GM23338 (cell line): ENCODE results near the gene CRX. TPM values are rescaled to one million over a fixed set of nuclear protein-coding genes. Genes with fewer than 3 reads are reported as not detected.

ENCODE experiments used
- ATAC-seq: fragments of 200-7000 bp; cut with Tn5 transposase; 3 replicates; pipeline ENCODE4 v1.9.1; 2020
- DNase-seq: peaks from one replicate; pipeline ENCODE4 v3.0.0-alpha.2; 2015; ENCODE audit warnings: low spot score
- H2AFZ ChIP-seq: fragments of 200-600 bp; sonication (generic); 2 replicates; pipeline ENCODE4 v1.8.0; 2016; ENCODE audit warnings: antibody characterized with exemption, mild to moderate bottlenecking, moderate library complexity
- H3F3A ChIP-seq: fragments of 200-600 bp; sonication (generic); replicated peaks from 2 replicates; pipeline ENCODE4 v1.8.0; 2017; ENCODE audit warnings: antibody characterized with exemption, mixed run types, low read depth
- H3K27ac ChIP-seq: fragments of 200-600 bp; sonication (generic); 2 replicates; pipeline ENCODE4 v1.6.1; 2016; ENCODE audit warnings: low read depth
- H3K27me3 ChIP-seq: fragments of 200-600 bp; sonication (generic); 2 replicates; pipeline ENCODE4 v1.8.0; 2016; ENCODE audit warnings: mild to moderate bottlenecking, mixed run types, moderate library complexity; ENCODE audit not compliant: insufficient read depth
- H3K36me3 ChIP-seq: fragments of 200-600 bp; sonication (generic); 2 replicates; pipeline ENCODE4 v1.8.0; 2016; ENCODE audit warnings: mild to moderate bottlenecking; ENCODE audit not compliant: insufficient read depth
- H3K4me1 ChIP-seq: fragments of 200-600 bp; sonication (generic); 2 replicates; pipeline ENCODE4 v1.8.0; 2016; ENCODE audit warnings: mild to moderate bottlenecking, moderate library complexity; ENCODE audit not compliant: insufficient read depth
- H3K4me2 ChIP-seq: fragments of 200-600 bp; sonication (generic); 2 replicates; pipeline ENCODE4 v1.7.1; 2017; ENCODE audit warnings: mixed run types
- H3K4me3 ChIP-seq: fragments of 200-600 bp; sonication (generic); 2 replicates; pipeline ENCODE4 v1.6.1; 2016; ENCODE audit warnings: mixed run types
- H3K79me2 ChIP-seq: fragments of 200-600 bp; sonication (generic); replicated peaks from 2 replicates; pipeline ENCODE4 v1.8.0; 2017; ENCODE audit warnings: mild to moderate bottlenecking; ENCODE audit not compliant: insufficient read depth
- H3K9me2 ChIP-seq: fragments of 200-600 bp; sonication (generic); 2 replicates; pipeline ENCODE4 v1.8.0; 2017; ENCODE audit not compliant: insufficient read depth
- H4K20me1 ChIP-seq: fragments of 200-600 bp; sonication (generic); replicated peaks from 2 replicates; pipeline ENCODE4 v1.8.0; 2017; ENCODE audit warnings: mild to moderate bottlenecking; ENCODE audit not compliant: insufficient read depth
- H3K27ac Mint-ChIP-seq: 2 replicates; pipeline ENCODE4 v1.8.0; 2020; ENCODE audit warnings: inconsistent platforms, mild to moderate bottlenecking, moderate library complexity, mixed read lengths
- H3K27me3 Mint-ChIP-seq: 3 replicates; pipeline ENCODE4 v1.8.0; 2022; ENCODE audit warnings: low read depth, mild to moderate bottlenecking, moderate library complexity, mixed read lengths, inconsistent platforms; ENCODE audit not compliant: insufficient read depth, poor library complexity
- H3K36me3 Mint-ChIP-seq: 3 replicates; pipeline ENCODE4 v1.8.0; 2021; ENCODE audit warnings: low read depth, mild to moderate bottlenecking, inconsistent platforms, moderate library complexity, mixed read lengths
- H3K4me1 Mint-ChIP-seq: 3 replicates; pipeline ENCODE4 v1.8.0; 2020; ENCODE audit warnings: mild to moderate bottlenecking, inconsistent platforms, mixed read lengths
- H3K4me3 Mint-ChIP-seq: 3 replicates; pipeline ENCODE4 v1.8.0; 2021; ENCODE audit warnings: moderate library complexity, mild to moderate bottlenecking, inconsistent platforms, mixed read lengths
- H3K9me3 Mint-ChIP-seq: 3 replicates; pipeline ENCODE4 v1.8.0; 2020; ENCODE audit warnings: moderate library complexity, mild to moderate bottlenecking, inconsistent platforms, mixed read lengths
- CREB1 ChIP-seq: fragments of 250-450 bp; sonication (Bioruptor Pico); IDR thresholded peaks from 2 replicates; pipeline ENCODE4 v1.5.0; 2020; ENCODE audit warnings: low read depth, mild to moderate bottlenecking, moderate library complexity
- ETS1 ChIP-seq: IDR thresholded peaks from 2 replicates; pipeline ENCODE4 v1.6.1; 2016; ENCODE audit warnings: antibody characterized with exemption
- EZH2 ChIP-seq: fragments of 200-600 bp; sonication (generic); IDR thresholded peaks from one replicate; pipeline ENCODE4 v1.8.0; 2017; ENCODE audit warnings: antibody characterized with exemption, mild to moderate bottlenecking, low read depth; ENCODE audit not compliant: unreplicated experiment
- EZH2phosphoT487 ChIP-seq: fragments of 200-600 bp; sonication (generic); IDR thresholded peaks from one replicate; pipeline ENCODE4 v1.8.1; 2018; ENCODE audit warnings: antibody characterized with exemption; ENCODE audit not compliant: unreplicated experiment
- JUNB ChIP-seq: IDR thresholded peaks from one replicate; pipeline ENCODE4 v1.6.1; 2016; ENCODE audit warnings: antibody characterized with exemption; ENCODE audit not compliant: unreplicated experiment
- NANOG ChIP-seq: IDR thresholded peaks from 2 replicates; pipeline ENCODE4 v1.6.1; 2016; ENCODE audit warnings: antibody characterized with exemption, borderline replicate concordance
- POLR2AphosphoS5 ChIP-seq: IDR thresholded peaks from 2 replicates; pipeline ENCODE4 v1.6.1; 2016; ENCODE audit warnings: antibody characterized with exemption, low read depth
- STAT1 ChIP-seq: IDR thresholded peaks from one replicate; pipeline ENCODE4 v1.6.1; 2016; ENCODE audit warnings: antibody characterized with exemption; ENCODE audit not compliant: unreplicated experiment
- ZNF114 ChIP-seq: fragments of 250-450 bp; sonication (Bioruptor Pico); IDR thresholded peaks from 2 replicates; pipeline ENCODE4 v1.5.0; 2020; ENCODE audit warnings: mild to moderate bottlenecking, moderate library complexity
- ZNF331 ChIP-seq: fragments of 250-450 bp; sonication (Bioruptor Pico); IDR thresholded peaks from 2 replicates; pipeline ENCODE4 v1.5.0; 2020; ENCODE audit warnings: low read depth, mild to moderate bottlenecking, moderate library complexity
- long read RNA-seq: library from polyadenylated mRNA; unstranded; transcript quantifications from one replicate; pipeline ENCODE4 v2.0.0, GENCODE V29; 2020; ENCODE audit not compliant: unreplicated experiment
- polyA plus RNA-seq: library from polyadenylated mRNA; unstranded; fragments of >200 nt; fragmentation: Nextera tagmentation; extraction: Ambion mirVana; gene quantifications from 2 replicates; pipeline ENCODE4 v1.2.1, GENCODE V29; 2016
- total RNA-seq: library from RNA; depleted of rRNA; stranded (reverse); fragments of >200 nt; shearing (Covaris generic); gene quantifications from 2 replicates; pipeline ENCODE4 v1.2.3, GENCODE V29; 2014; rRNA removed
- TF ChIP-seq, protein P1 (sequence below): IDR thresholded peaks from one replicate; pipeline ENCODE4 v1.6.1; 2018; ENCODE audit warnings: antibody characterized with exemption; ENCODE audit not compliant: unreplicated experiment
- TF ChIP-seq, protein P2 (sequence below), 2 experiments: fragments of 200-600 bp in 1 of 2; sonication (generic) in 1 of 2; conservative IDR thresholded peaks; 2 replicates each; pipeline versions ENCODE4 v1.5.1 to v1.6.1; 2016 to 2017; ENCODE audit warnings: antibody characterized with exemption in 2 of 2, low read depth in 2 of 2, mild to moderate bottlenecking in 2 of 2, moderate library complexity in 1 of 2
- TF ChIP-seq, protein P3 (sequence below): fragments of 250-450 bp; sonication (Bioruptor Pico); IDR thresholded peaks from 2 replicates; pipeline ENCODE4 v1.5.0; 2020; ENCODE audit warnings: mild to moderate bottlenecking, moderate library complexity

Gene CRX
- total RNA-seq (not detected in 2 replicates), polyA plus RNA-seq (0.07 and 0.15 TPM in 2 replicates)
- long read RNA-seq, result 0 reads

- Mint-ChIP-seq H3K4me3 (no peak within 1 kb of the TSS), H3K36me3 (no peaks in the 10 kb centered on the region; the same call in 2 of the 3 replicates), H3K9me3 (no peaks in the 10 kb centered on the region; the same call in 1 of the 3 replicates), H3K27me3 (peaks cover 16% of the 10 kb centered on the region), H3K4me1 (peaks cover 28% of the 10 kb centered on the region), H3K27ac (no peak within 1 kb of the TSS; the same call in 1 of the 2 replicates)
- Histone ChIP-seq H3K27me3 (no peaks in the 10 kb centered on the region), H3F3A (no peaks in the 10 kb centered on the region), H3K4me2 (no peak within 1 kb of the TSS), H2AFZ (peak within 1 kb of the TSS; percentile 80), H3K4me1 (peaks cover 12% of the 10 kb centered on the region), H3K9me2 (no peaks in the 10 kb centered on the region), H3K79me2 (no peaks in the 10 kb centered on the region), H4K20me1 (no peaks in the 10 kb centered on the region), H3K4me3 (no peak within 1 kb of the TSS), H3K27ac (no peak within 1 kb of the TSS), H3K36me3 (no peaks in the 10 kb centered on the region)
- no peak for DNase-seq
- TF ChIP-seq, protein P1, sequence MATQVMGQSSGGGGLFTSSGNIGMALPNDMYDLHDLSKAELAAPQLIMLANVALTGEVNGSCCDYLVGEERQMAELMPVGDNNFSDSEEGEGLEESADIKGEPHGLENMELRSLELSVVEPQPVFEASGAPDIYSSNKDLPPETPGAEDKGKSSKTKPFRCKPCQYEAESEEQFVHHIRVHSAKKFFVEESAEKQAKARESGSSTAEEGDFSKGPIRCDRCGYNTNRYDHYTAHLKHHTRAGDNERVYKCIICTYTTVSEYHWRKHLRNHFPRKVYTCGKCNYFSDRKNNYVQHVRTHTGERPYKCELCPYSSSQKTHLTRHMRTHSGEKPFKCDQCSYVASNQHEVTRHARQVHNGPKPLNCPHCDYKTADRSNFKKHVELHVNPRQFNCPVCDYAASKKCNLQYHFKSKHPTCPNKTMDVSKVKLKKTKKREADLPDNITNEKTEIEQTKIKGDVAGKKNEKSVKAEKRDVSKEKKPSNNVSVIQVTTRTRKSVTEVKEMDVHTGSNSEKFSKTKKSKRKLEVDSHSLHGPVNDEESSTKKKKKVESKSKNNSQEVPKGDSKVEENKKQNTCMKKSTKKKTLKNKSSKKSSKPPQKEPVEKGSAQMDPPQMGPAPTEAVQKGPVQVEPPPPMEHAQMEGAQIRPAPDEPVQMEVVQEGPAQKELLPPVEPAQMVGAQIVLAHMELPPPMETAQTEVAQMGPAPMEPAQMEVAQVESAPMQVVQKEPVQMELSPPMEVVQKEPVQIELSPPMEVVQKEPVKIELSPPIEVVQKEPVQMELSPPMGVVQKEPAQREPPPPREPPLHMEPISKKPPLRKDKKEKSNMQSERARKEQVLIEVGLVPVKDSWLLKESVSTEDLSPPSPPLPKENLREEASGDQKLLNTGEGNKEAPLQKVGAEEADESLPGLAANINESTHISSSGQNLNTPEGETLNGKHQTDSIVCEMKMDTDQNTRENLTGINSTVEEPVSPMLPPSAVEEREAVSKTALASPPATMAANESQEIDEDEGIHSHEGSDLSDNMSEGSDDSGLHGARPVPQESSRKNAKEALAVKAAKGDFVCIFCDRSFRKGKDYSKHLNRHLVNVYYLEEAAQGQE, result no peak
- TF ChIP-seq EZH2phosphoT487 (no peak), POLR2AphosphoS5 (no peak), CREB1 (CRISPR knock-in tag) (no peak), ETS1 (no peak), STAT1 (no peak), NANOG (no peak), JUNB (no peak), EZH2 (no peak), ZNF331 (CRISPR knock-in tag) (no peak), ZNF114 (CRISPR knock-in tag) (no peak)
- TF ChIP-seq, protein P2, sequence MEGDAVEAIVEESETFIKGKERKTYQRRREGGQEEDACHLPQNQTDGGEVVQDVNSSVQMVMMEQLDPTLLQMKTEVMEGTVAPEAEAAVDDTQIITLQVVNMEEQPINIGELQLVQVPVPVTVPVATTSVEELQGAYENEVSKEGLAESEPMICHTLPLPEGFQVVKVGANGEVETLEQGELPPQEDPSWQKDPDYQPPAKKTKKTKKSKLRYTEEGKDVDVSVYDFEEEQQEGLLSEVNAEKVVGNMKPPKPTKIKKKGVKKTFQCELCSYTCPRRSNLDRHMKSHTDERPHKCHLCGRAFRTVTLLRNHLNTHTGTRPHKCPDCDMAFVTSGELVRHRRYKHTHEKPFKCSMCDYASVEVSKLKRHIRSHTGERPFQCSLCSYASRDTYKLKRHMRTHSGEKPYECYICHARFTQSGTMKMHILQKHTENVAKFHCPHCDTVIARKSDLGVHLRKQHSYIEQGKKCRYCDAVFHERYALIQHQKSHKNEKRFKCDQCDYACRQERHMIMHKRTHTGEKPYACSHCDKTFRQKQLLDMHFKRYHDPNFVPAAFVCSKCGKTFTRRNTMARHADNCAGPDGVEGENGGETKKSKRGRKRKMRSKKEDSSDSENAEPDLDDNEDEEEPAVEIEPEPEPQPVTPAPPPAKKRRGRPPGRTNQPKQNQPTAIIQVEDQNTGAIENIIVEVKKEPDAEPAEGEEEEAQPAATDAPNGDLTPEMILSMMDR (conservative IDR thresholded peaks at IDR 0.05; ENCODE audit: low read depth in 2 of 2), result no peak
- TF ChIP-seq, protein P3, sequence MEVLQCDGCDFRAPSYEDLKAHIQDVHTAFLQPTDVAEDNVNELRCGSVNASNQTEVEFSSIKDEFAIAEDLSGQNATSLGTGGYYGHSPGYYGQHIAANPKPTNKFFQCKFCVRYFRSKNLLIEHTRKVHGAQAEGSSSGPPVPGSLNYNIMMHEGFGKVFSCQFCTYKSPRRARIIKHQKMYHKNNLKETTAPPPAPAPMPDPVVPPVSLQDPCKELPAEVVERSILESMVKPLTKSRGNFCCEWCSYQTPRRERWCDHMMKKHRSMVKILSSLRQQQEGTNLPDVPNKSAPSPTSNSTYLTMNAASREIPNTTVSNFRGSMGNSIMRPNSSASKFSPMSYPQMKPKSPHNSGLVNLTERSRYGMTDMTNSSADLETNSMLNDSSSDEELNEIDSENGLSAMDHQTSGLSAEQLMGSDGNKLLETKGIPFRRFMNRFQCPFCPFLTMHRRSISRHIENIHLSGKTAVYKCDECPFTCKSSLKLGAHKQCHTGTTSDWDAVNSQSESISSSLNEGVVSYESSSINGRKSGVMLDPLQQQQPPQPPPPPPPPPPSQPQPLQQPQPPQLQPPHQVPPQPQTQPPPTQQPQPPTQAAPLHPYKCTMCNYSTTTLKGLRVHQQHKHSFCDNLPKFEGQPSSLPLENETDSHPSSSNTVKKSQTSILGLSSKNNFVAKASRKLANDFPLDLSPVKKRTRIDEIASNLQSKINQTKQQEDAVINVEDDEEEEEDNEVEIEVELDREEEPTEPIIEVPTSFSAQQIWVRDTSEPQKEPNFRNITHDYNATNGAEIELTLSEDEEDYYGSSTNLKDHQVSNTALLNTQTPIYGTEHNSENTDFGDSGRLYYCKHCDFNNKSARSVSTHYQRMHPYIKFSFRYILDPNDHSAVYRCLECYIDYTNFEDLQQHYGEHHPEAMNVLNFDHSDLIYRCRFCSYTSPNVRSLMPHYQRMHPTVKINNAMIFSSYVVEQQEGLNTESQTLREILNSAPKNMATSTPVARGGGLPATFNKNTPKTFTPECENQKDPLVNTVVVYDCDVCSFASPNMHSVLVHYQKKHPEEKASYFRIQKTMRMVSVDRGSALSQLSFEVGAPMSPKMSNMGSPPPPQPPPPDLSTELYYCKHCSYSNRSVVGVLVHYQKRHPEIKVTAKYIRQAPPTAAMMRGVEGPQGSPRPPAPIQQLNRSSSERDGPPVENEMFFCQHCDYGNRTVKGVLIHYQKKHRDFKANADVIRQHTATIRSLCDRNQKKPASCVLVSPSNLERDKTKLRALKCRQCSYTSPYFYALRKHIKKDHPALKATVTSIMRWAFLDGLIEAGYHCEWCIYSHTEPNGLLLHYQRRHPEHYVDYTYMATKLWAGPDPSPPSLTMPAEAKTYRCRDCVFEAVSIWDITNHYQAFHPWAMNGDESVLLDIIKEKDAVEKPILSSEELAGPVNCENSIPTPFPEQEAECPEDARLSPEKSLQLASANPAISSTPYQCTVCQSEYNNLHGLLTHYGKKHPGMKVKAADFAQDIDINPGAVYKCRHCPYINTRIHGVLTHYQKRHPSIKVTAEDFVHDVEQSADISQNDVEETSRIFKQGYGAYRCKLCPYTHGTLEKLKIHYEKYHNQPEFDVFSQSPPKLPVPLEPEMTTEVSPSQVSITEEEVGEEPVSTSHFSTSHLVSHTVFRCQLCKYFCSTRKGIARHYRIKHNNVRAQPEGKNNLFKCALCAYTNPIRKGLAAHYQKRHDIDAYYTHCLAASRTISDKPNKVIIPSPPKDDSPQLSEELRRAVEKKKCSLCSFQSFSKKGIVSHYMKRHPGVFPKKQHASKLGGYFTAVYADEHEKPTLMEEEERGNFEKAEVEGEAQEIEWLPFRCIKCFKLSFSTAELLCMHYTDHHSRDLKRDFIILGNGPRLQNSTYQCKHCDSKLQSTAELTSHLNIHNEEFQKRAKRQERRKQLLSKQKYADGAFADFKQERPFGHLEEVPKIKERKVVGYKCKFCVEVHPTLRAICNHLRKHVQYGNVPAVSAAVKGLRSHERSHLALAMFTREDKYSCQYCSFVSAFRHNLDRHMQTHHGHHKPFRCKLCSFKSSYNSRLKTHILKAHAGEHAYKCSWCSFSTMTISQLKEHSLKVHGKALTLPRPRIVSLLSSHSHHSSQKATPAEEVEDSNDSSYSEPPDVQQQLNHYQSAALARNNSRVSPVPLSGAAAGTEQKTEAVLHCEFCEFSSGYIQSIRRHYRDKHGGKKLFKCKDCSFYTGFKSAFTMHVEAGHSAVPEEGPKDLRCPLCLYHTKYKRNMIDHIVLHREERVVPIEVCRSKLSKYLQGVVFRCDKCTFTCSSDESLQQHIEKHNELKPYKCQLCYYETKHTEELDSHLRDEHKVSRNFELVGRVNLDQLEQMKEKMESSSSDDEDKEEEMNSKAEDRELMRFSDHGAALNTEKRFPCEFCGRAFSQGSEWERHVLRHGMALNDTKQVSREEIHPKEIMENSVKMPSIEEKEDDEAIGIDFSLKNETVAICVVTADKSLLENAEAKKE (CRISPR knock-in tag), result no peak
- ATAC-seq, result peak; percentile 25
These were observed at the start of gene CRX for GRCh38 chr19:47821460-47822020. CRX (plus strand) TSS chr19:47821937; CDS start chr19:47834444, 12,507 bp downstream.
